GM12878 (cell line): ENCODE results near the gene CDC42BPB. TPM values are rescaled to one million over a fixed set of nuclear protein-coding genes. Genes with fewer than 3 reads are reported as not detected.

Experiments used
- ATAC-seq: fragments of 200-7000 bp; cut with Tn5 transposase; 3 replicates; pipeline ENCODE4 v1.9.1; 2020; ENCODE audit warnings: mild to moderate bottlenecking, moderate library complexity
- BruUV-seq: library from RNA; stranded (reverse); fragments of 400-500 nt; replicated peaks from 2 replicates; lab custom pipeline; 2021; lab: Mats Ljungman, UMichigan
- CTCF ChIA-PET: fragments of 300-600 bp; sonication (Branson Sonifier 250); formaldehyde crosslinking; extraction: SDS; loops from one replicate; lab custom pipeline; 2021; ENCODE audit warnings: inconsistent platforms; lab: Yijun Ruan, JAX
- POLR2A ChIA-PET: fragments of 350-600 bp; formaldehyde crosslinking; extraction: SDS; loops from one replicate; lab custom pipeline; 2021; ENCODE audit warnings: inconsistent platforms; lab: Charles Lee
- RAD21 ChIA-PET: fragments of 300-600 bp; sonication (Branson Sonifier 250); formaldehyde crosslinking; loops from one replicate; lab custom pipeline; 2023; ENCODE audit warnings: antibody characterized with exemption; ENCODE audit not compliant: unreplicated experiment; lab: Charles Lee
- SMC1A ChIA-PET: fragments of 300-600 bp; sonication (Branson Sonifier 250); formaldehyde crosslinking; loops from one replicate; lab custom pipeline; 2023; ENCODE audit not compliant: unreplicated experiment, uncharacterized antibody; lab: Charles Lee
- DNase-seq: peaks from one replicate; pipeline ENCODE4 v3.0.0-alpha.2; 2011; ENCODE audit warnings: low read depth, low spot score
- FAIRE-seq: peaks from 3 replicates; lab custom pipeline; 2011; peaks lifted over from hg19 to GRCh38; lab: Jason Lieb, UNC
- H2AFZ ChIP-seq: 2 replicates; pipeline ENCODE4 v1.6.0; 2011; ENCODE audit warnings: low read depth, low read length, control low read depth; ENCODE audit not compliant: control insufficient read depth
- H3K27ac ChIP-seq: 2 replicates; pipeline ENCODE4 v1.5.1; 2011; ENCODE audit warnings: control low read depth; ENCODE audit not compliant: control insufficient read depth, insufficient read depth
- H3K27me3 ChIP-seq, 2 experiments: replicated peaks in 1 of 2; 2 replicates each; pipeline versions ENCODE4 v1.6.0 to v1.6.1; 2011; ENCODE audit warnings: low read length in 1 of 2; ENCODE audit not compliant: control insufficient read depth in 2 of 2, insufficient read depth in 2 of 2
- H3K36me3 ChIP-seq, 2 experiments: 2 replicates each; pipeline ENCODE4 v1.5.1; 2011; ENCODE audit warnings: low read length in 1 of 2; ENCODE audit not compliant: control insufficient read depth in 2 of 2, insufficient read depth in 2 of 2
- H3K4me1 ChIP-seq: 2 replicates; pipeline ENCODE4 v1.6.1; 2011; ENCODE audit warnings: mild to moderate bottlenecking, low read length, moderate library complexity, mixed read lengths; ENCODE audit not compliant: control insufficient read depth, insufficient read depth
- H3K4me2 ChIP-seq: 2 replicates; pipeline ENCODE4 v1.6.0; 2011; ENCODE audit warnings: control low read depth; ENCODE audit not compliant: control insufficient read depth, insufficient read depth
- H3K4me3 ChIP-seq: fragments of 200-600 bp; sonication (generic); 2 replicates; pipeline ENCODE4 v1.5.1; 2016
- H3K79me2 ChIP-seq: 2 replicates; pipeline ENCODE4 v1.6.0; 2011; ENCODE audit warnings: low read length; ENCODE audit not compliant: control insufficient read depth, insufficient read depth
- H3K9ac ChIP-seq: 2 replicates; pipeline ENCODE4 v1.8.0; 2011; ENCODE audit warnings: low read length, control low read depth, mixed read lengths; ENCODE audit not compliant: control insufficient read depth, insufficient read depth
- H3K9me3 ChIP-seq: replicated peaks from 3 replicates; pipeline ENCODE4 v1.5.1; 2011; ENCODE audit warnings: mild to moderate bottlenecking, low read length; ENCODE audit not compliant: control insufficient read depth, insufficient read depth
- H4K20me1 ChIP-seq: 2 replicates; pipeline ENCODE4 v1.6.0; 2011; ENCODE audit not compliant: control insufficient read depth, insufficient read depth
- ASH2L ChIP-seq: fragments of 300-600, 200-600 bp; sonication (generic); IDR thresholded peaks from 2 replicates; pipeline ENCODE4 v1.6.1; 2017; ENCODE audit warnings: low read depth, mild to moderate bottlenecking, borderline replicate concordance
- ATF2 ChIP-seq: IDR thresholded peaks from 2 replicates; pipeline ENCODE4 v1.6.1; 2012; ENCODE audit warnings: low read length, inconsistent platforms
- EED ChIP-seq: sonication (generic); IDR thresholded peaks from 2 replicates; pipeline ENCODE4 v1.6.1; 2016; ENCODE audit warnings: antibody characterized with exemption, low read depth
- FOXK2 ChIP-seq: fragments of 450-650 bp; IDR thresholded peaks from 2 replicates; pipeline ENCODE4 v1.6.1; 2017; ENCODE audit warnings: mild to moderate bottlenecking, moderate library complexity
- IRF4 ChIP-seq: IDR thresholded peaks from 2 replicates; pipeline ENCODE4 v1.6.1; 2011; ENCODE audit warnings: low read depth, low read length
- MEF2A ChIP-seq: IDR thresholded peaks from 2 replicates; pipeline ENCODE4 v1.6.1; 2011; ENCODE audit warnings: low read depth, mild to moderate bottlenecking, low read length, moderate library complexity; ENCODE audit not compliant: insufficient read depth
- MTA2 ChIP-seq: fragments of 450-650 bp; IDR thresholded peaks from 2 replicates; pipeline ENCODE4 v1.6.1; 2016; ENCODE audit warnings: low read depth, mild to moderate bottlenecking, moderate library complexity
- MYB ChIP-seq: fragments of 150-350 bp; IDR thresholded peaks from 2 replicates; pipeline ENCODE4 v1.6.1; 2014; ENCODE audit warnings: mild to moderate bottlenecking, low read depth, low read length, borderline replicate concordance
- POLR2AphosphoS2 ChIP-seq: IDR thresholded peaks from 2 replicates; pipeline ENCODE4 v1.6.1; 2011; ENCODE audit warnings: low read depth, mild to moderate bottlenecking, low read length, improper control_type of control experiment, moderate library complexity
- SKIL ChIP-seq: fragments of 450-650 bp; IDR thresholded peaks from 2 replicates; pipeline ENCODE4 v1.6.1; 2017; ENCODE audit warnings: mild to moderate bottlenecking, low read depth, inconsistent platforms; ENCODE audit not compliant: poor library complexity, severe bottlenecking
- SP1 ChIP-seq: IDR thresholded peaks from one replicate; pipeline ENCODE4 v1.6.1; 2011; ENCODE audit warnings: low read depth, low read length
- TAF1 ChIP-seq: IDR thresholded peaks from 2 replicates; pipeline ENCODE4 v1.6.1; 2011; ENCODE audit warnings: mild to moderate bottlenecking, low read depth, low read length, borderline replicate concordance
- ZBED1 ChIP-seq: IDR thresholded peaks from 2 replicates; pipeline ENCODE4 v1.6.1; 2016; ENCODE audit warnings: borderline replicate concordance
- WGBS: methylation state at CpG from one replicate; pipeline ENCODE4 v1.1.6; 2016; ENCODE audit warnings: low lambda C conversion rate; ENCODE audit not compliant: insufficient replicate concordance, insufficient coverage; ENCODE audit errors: missing lambda C conversion rate; 5-methylcytosine and 5-hydroxymethylcytosine counted together
- in situ Hi-C: fragments of 300-500 bp; cut with MboI; formaldehyde crosslinking; loops from 9 replicates; pipeline ENCODE4 v1.14.3; 2018; ENCODE audit warnings: mixed read lengths
- intact Hi-C: fragments of 100-400 bp; cut with micrococcal nuclease; formaldehyde crosslinking; loops from one replicate; pipeline ENCODE4 v1.14.2; 2022; ENCODE audit not compliant: unreplicated experiment
- polyA plus RNA-seq, 11 experiments: library from polyadenylated mRNA; depleted of rRNA in 4 of 11; unstranded in 6 of 11; stranded (reverse) in 5 of 11; fragments of >200 nt; fragmentation: Nextera tagmentation in 4 of 11; fragmentation: Illumina TruSeq in 1 of 11; extraction: Ambion mirVana in 4 of 11; extraction: Trizol in 1 of 11; gene quantifications; 1 replicate in 1 of 11; 2 replicates in 10 of 11; pipeline versions ENCODE4 v1.2.1 to v1.2.3, GENCODE V29; 2011 to 2016; ENCODE audit warnings: inconsistent platforms in 2 of 11, missing spikeins in 2 of 11, low read depth in 1 of 11
- total RNA-seq, 4 experiments: library from RNA; depleted of rRNA in 3 of 4; stranded (reverse); fragments of >200 nt in 3 of 4; fragmentation: Illumina TruSeq in 1 of 4; extraction: Trizol in 1 of 4; gene quantifications; 2 replicates each; pipeline versions ENCODE4 v1.2.1 to v1.2.3, GENCODE V29; 2013 to 2021
- TF ChIP-seq, protein P1 (sequence below): fragments of 450-650 bp; IDR thresholded peaks from 2 replicates; pipeline ENCODE4 v1.6.1; 2018; ENCODE audit warnings: mild to moderate bottlenecking, low read depth, moderate library complexity; ENCODE audit not compliant: partially characterized antibody
- TF ChIP-seq, protein P2 (sequence below): fragments of 450-650 bp; IDR thresholded peaks from 2 replicates; pipeline ENCODE4 v1.6.1; 2014; ENCODE audit warnings: mild to moderate bottlenecking
- TF ChIP-seq, protein P3 (sequence below), 3 experiments: IDR thresholded peaks in 2 of 3; conservative IDR thresholded peaks in 1 of 3; 2 replicates each; pipeline ENCODE4 v1.5.1; 2011; ENCODE audit warnings: low read depth in 3 of 3, low read length in 3 of 3, mild to moderate bottlenecking in 3 of 3, control low read depth in 2 of 3, moderate library complexity in 2 of 3, inconsistent platforms in 1 of 3, mixed read lengths in 1 of 3; ENCODE audit not compliant: control insufficient read depth in 2 of 3, insufficient read depth in 1 of 3; ENCODE audit errors: extremely low read depth in 1 of 3

The CDC42BPB gene
- total and polyA plus RNA-seq, 10 of the 15 experiments (the other 5 are each of a cell fraction or from before 2014, with no cell fraction given) = 0.42 to 22.1 (median 13.3) TPM

- POLR2A ChIA-PET = no interaction called here
- Histone ChIP-seq H3K27ac (no peak overlapping the region), H3K4me2 (no peak overlapping the region), H3K4me1 (no peaks in the 10 kb centered on the region), H4K20me1 (no peaks in the 10 kb centered on the region), H3K36me3 (peaks cover 0 to 3% of the 10 kb centered on the region in 2 experiments; a peak in 2 of 4 replicates), H3K27me3 (no peaks in the 10 kb centered on the region), H3K9ac (no peak overlapping the region), H3K4me3 (no peak overlapping the region), H2AFZ (no peak overlapping the region), H3K9me3 (no peaks in the 10 kb centered on the region), H3K79me2 (no peaks in the 10 kb centered on the region)
- intact Hi-C loops (no loop called here), in situ Hi-C loops (no loop called here)
- RAD21 ChIA-PET = no interaction called here
- 72% methylated on average over 12 of the region's 12 CpGs for whole genome bisulfite sequencing
- FAIRE-seq (no peak), DNase-seq (no peak), ATAC-seq (no peak)
- SMC1A ChIA-PET = interaction anchor here (0.7 kb wide), 1 partner anchor 251 kb away, joined by 3 read pairs; no protein-coding TSS in a partner anchor
- CTCF ChIA-PET = no interaction called here
- no TSS peak for BruUV-seq
- TF ChIP-seq, protein P1, sequence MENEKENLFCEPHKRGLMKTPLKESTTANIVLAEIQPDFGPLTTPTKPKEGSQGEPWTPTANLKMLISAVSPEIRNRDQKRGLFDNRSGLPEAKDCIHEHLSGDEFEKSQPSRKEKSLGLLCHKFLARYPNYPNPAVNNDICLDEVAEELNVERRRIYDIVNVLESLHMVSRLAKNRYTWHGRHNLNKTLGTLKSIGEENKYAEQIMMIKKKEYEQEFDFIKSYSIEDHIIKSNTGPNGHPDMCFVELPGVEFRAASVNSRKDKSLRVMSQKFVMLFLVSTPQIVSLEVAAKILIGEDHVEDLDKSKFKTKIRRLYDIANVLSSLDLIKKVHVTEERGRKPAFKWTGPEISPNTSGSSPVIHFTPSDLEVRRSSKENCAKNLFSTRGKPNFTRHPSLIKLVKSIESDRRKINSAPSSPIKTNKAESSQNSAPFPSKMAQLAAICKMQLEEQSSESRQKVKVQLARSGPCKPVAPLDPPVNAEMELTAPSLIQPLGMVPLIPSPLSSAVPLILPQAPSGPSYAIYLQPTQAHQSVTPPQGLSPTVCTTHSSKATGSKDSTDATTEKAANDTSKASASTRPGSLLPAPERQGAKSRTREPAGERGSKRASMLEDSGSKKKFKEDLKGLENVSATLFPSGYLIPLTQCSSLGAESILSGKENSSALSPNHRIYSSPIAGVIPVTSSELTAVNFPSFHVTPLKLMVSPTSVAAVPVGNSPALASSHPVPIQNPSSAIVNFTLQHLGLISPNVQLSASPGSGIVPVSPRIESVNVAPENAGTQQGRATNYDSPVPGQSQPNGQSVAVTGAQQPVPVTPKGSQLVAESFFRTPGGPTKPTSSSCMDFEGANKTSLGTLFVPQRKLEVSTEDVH = no peak
- TF ChIP-seq POLR2AphosphoS2 (no peak), SKIL (no peak), ZBED1 (no peak), ATF2 (no peak), ASH2L (no peak), MYB (no peak), TAF1 (no peak), EED (no peak), IRF4 (no peak), MTA2 (no peak), FOXK2 (no peak), MEF2A (no peak), SP1 (no peak)
- TF ChIP-seq, protein P2, sequence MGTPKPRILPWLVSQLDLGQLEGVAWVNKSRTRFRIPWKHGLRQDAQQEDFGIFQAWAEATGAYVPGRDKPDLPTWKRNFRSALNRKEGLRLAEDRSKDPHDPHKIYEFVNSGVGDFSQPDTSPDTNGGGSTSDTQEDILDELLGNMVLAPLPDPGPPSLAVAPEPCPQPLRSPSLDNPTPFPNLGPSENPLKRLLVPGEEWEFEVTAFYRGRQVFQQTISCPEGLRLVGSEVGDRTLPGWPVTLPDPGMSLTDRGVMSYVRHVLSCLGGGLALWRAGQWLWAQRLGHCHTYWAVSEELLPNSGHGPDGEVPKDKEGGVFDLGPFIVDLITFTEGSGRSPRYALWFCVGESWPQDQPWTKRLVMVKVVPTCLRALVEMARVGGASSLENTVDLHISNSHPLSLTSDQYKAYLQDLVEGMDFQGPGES = no peak
- TF ChIP-seq, protein P3, sequence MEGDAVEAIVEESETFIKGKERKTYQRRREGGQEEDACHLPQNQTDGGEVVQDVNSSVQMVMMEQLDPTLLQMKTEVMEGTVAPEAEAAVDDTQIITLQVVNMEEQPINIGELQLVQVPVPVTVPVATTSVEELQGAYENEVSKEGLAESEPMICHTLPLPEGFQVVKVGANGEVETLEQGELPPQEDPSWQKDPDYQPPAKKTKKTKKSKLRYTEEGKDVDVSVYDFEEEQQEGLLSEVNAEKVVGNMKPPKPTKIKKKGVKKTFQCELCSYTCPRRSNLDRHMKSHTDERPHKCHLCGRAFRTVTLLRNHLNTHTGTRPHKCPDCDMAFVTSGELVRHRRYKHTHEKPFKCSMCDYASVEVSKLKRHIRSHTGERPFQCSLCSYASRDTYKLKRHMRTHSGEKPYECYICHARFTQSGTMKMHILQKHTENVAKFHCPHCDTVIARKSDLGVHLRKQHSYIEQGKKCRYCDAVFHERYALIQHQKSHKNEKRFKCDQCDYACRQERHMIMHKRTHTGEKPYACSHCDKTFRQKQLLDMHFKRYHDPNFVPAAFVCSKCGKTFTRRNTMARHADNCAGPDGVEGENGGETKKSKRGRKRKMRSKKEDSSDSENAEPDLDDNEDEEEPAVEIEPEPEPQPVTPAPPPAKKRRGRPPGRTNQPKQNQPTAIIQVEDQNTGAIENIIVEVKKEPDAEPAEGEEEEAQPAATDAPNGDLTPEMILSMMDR (IDR thresholded peaks at IDR 0.05 in 2 of 3, conservative IDR thresholded peaks at IDR 0.05 in 1 of 3; ENCODE audit: control insufficient read depth in 2 of 3, extremely low read depth in 1 of 3, insufficient read depth in 1 of 3, low read depth in 3 of 3, low read length in 3 of 3) = no peak
Measured at GRCh38 chr14:102938191-102938590, 119.2 kb downstream of the CDC42BPB start.
